ENCODE measurements around the gene TEK.

- TF ChIP-seq CTCF (IDR thresholded peaks at IDR 0.05) (no peak), EP300 (IDR thresholded peaks at IDR 0.05) (no peak)
Measured at GRCh38 chr9:27165670-27166069, 56.6 kb downstream of the TEK start.
